HG02885 (cell line): ENCODE measurements around the gene CWC22.
"Not testable (repeated sequence)": the region's sequence is repeated elsewhere in the genome, so short reads cannot be mapped to it uniquely, and the experiment has no call there.

Experiments
- ATAC-seq: cut with Tn5 transposase; IDR thresholded peaks from one replicate; pipeline ENCODE4 v1.9.1; 2021; ENCODE audit warnings: mild to moderate bottlenecking; ENCODE audit not compliant: unreplicated experiment, poor library complexity

Gene CWC22

GRCh38 chr2:180004731-180005130 is 2.4 kb downstream of the CWC22 start:
- ATAC-seq: no peak

GRCh38 chr2:180003559-180003958 is 3.5 kb downstream of the CWC22 start:
- no peak for ATAC-seq

GRCh38 chr2:180003073-180003472 is 4.0 kb downstream of the CWC22 start:
- no peak for ATAC-seq

GRCh38 chr2:180002198-180002770 is 4.8 kb downstream of the CWC22 start:
- ATAC-seq: no peak

GRCh38 chr2:180001726-180002125 is 5.4 kb downstream of the CWC22 start:
- no peak for ATAC-seq

- ATAC-seq: peak; percentile 40
These were observed 6.7 kb downstream of the CWC22 start for GRCh38 chr2:180000434-180000833.

- ATAC-seq: no peak
These were observed 8.1 kb downstream of the CWC22 start for GRCh38 chr2:179999000-179999399.

- ATAC-seq: peak; percentile 64
These were observed 11.2 kb downstream of the CWC22 start for GRCh38 chr2:179995741-179996515.

- peak; percentile 54 for ATAC-seq
These were observed 15.8 kb downstream of the CWC22 start for GRCh38 chr2:179991344-179991743.

- no peak for ATAC-seq
These were observed 16.3 kb downstream of the CWC22 start for GRCh38 chr2:179990676-179991317.

- no peak for ATAC-seq
These were observed 19.2 kb downstream of the CWC22 start for GRCh38 chr2:179987916-179988315.

GRCh38 chr2:179985163-179985820 is 21.8 kb downstream of the CWC22 start:
- ATAC-seq: peak; percentile 93

- no peak for ATAC-seq
These were observed 23.7 kb downstream of the CWC22 start for GRCh38 chr2:179983250-179983932.

GRCh38 chr2:179981085-179981484 is 26.0 kb downstream of the CWC22 start:
- ATAC-seq: no peak

- no peak for ATAC-seq
These were observed 32.3 kb downstream of the CWC22 start for GRCh38 chr2:179974761-179975160.

- no peak for ATAC-seq
These were observed 40.2 kb downstream of the CWC22 start for GRCh38 chr2:179966778-179967394.

- no peak for ATAC-seq
These were observed 41.5 kb downstream of the CWC22 start for GRCh38 chr2:179965291-179966258.

- no peak for ATAC-seq
These were observed 43.5 kb downstream of the CWC22 start for GRCh38 chr2:179963626-179964025.

GRCh38 chr2:179958251-179958650 is 48.8 kb downstream of the CWC22 start:
- ATAC-seq: not testable (repeated sequence)
